Stimulated activated CD8-positive, alpha-beta memory T cell treated with anti-CD3 and anti-CD28 coated beads, Interleukin-2, amount 100 ng/mL, for 1 hour (primary cell): ENCODE results near the gene CBX4.
"Not testable (repeated sequence)": the region's sequence is repeated elsewhere in the genome, so short reads cannot be mapped to it uniquely, and the experiment has no call there.

Experiments used
- DNase-seq, 2 donors: peaks; one replicate each; pipeline ENCODE4 v3.0.0-alpha.2; 2020; ENCODE audit warnings: low read depth in 2 of 2

The CBX4 gene

GRCh38 chr17:79861413-79862216 is 22.4 kb upstream of the CBX4 start:
- no peak for DNase-seq

DNA sequence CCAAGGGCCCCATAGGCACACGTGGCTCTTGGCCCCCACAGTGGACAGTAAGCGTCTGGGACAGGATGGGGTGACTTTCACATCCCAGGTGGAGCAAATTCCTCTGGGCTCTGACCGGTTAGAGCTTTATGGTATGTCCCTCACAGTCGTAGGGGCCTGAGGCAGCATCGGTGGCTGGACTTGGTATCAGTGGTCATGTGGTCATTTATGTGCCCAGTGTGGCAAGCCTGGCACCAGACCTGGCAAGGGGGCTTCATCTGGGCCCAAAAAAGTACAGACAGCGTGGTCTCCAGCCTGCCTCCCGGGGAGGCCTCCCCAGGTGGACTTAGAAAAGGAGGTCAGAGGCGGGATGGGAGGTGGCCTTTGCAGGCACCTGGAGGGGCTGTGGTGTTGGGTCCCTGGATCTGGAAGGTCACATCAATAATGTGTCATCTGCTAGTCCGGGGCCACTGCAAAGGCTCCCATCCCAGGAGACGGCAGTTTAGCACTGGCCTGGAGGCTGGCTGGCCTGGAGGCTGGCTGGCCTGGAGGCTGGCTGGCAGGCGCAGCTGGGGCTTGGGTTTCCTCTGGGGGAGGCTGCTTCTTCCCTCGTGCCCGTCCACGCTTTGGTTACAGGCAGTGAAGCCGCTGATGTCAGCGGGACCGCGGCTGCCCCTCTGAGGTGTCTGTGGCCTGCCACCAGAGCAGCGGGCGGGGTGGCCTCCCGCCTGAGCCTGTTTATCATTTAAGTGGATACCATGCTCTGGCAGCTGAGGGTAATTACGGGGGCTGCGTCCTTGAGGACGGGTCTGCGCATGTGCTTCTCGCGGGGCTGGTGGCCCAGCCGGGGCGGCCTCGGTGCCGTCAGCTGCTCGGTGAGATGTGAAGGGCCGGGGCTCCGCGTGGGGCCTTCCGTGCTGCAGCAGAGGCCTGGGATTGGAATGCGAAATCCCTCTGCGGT is 20.7 kb upstream of the CBX4 start:
- no peak for DNase-seq

- DNase-seq = no peak
Observed at GRCh38 chr17:79857095-79857494, 17.9 kb upstream of the CBX4 start.

DNA sequence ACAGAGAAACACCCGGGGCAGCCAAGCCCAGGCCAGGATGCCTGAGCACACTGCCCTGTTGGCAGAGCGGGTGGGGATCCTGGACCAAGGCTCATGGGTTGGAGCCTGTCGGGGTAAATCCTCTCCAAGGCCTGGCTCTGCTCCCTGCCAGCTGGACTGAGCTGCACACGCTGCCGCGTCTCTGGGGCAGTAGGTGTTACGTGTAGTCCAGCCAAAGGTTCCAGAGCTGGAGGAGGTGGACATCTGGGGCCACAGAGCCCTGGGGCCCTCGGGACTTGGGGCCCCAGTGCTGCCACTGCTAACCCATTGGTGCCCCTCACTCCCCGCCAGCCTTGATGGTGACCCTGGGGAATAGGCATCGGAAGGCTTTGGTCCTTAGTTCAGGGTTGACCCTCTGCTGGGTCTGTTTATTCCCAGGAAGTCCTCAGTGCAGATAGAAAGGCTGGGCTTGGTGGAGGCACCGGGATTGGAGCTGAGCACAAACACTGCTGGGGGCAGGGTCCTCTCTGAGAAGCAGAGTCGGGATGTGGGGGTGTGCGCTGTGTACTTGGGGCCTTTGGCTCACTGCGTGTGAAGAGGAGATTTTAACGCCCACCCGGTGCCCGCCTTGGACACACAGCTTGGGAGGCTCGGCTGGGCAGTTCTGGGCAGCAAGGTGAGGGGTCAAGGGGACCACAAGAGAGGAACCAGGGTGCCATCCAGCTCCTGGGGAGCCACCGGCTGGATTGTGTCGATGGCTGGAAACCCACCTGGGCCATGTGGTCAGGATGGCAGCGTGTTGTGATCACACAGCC is 16.3 kb upstream of the CBX4 start:
- no peak for DNase-seq

- no peak for DNase-seq
Observed at GRCh38 chr17:79854080-79855060, 15.1 kb upstream of the CBX4 start.

DNA sequence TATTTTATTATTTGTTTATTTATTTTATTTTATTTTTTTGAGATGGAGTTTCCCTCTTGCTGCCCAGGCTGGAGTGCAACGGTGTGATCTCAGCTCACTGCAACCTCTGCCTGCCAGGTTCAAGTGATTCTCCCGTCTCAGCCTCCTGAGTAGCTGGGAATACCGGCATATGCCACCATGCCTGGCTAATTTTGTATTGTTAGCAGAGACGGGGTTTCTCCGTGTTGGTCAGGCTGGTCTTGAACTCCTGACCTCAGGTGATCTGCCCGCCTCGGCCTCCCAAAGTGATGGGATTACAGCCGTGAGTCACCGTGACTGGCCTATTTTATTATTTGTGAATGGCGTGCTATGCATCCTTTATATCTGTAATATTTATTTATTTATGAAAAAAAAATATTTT is 13.9 kb upstream of the CBX4 start:
- not testable (repeated sequence) for DNase-seq

- no peak for DNase-seq
Observed at GRCh38 chr17:79852748-79853147, 13.5 kb upstream of the CBX4 start.

- DNase-seq = no peak
Observed at GRCh38 chr17:79851461-79851817, 12.2 kb upstream of the CBX4 start.

DNA sequence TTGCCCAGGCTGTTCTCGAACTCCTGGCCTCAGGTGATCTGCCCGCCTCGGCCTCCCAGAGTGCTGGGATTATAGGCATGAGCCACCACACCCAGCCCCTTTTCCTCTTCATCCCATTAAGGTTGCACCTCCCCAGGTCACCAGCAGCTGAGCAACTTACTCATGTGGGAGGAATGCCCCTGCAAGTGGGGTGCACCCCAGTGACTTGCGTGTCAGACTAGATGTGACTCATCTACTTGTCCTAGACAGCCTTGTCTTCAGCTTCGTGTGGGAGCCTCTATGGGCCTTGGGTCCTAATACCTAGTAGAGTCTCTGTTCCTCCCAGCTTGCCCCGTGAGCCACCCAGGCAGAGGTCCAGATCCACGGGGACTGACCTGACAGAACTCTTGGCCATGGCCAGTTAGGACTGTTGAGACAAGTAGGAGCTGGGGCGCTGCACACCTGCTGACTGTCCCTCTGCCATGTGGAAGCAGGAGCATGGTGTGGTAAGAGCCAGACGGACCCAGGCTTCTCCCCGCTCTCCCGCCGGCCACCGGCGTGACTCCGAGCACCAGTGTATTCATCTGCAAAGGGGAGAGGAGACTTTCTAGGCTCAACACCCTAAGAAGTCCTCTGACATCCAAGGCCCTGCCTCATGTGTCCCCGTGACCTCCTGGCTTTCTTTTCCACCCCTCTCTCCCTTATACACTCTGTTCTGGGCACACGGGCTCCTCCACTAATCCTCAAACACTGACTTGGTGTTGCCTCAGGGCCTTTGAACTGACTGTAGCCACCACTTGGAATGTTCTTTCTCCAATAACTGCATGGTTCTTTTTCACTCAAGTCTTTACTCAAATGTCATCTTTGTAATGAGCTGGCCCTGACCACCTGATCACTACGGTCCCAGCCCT is 11.6 kb upstream of the CBX4 start:
- no peak for DNase-seq

- no peak for DNase-seq
Observed at GRCh38 chr17:79849953-79850352, 10.7 kb upstream of the CBX4 start.

DNA sequence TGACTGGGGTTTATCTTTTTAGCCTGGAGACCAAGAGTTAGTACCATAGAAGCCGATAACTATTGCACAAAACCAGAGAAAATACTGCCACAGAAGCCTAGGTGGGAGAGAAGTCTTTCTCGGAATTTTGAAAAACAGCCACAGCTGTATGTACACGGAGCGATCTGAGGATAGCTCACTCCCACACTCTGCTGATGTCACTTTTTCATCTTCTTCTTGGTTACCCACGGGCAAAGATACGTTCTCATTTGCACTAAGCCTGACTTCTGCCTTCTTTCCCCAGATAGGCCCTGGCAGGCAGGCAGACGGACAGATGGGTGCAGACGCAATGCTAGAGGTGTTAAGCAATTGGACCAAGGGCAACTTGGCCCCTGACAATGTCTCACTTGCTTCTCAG is 9.1 kb upstream of the CBX4 start:
- no peak for DNase-seq

DNA sequence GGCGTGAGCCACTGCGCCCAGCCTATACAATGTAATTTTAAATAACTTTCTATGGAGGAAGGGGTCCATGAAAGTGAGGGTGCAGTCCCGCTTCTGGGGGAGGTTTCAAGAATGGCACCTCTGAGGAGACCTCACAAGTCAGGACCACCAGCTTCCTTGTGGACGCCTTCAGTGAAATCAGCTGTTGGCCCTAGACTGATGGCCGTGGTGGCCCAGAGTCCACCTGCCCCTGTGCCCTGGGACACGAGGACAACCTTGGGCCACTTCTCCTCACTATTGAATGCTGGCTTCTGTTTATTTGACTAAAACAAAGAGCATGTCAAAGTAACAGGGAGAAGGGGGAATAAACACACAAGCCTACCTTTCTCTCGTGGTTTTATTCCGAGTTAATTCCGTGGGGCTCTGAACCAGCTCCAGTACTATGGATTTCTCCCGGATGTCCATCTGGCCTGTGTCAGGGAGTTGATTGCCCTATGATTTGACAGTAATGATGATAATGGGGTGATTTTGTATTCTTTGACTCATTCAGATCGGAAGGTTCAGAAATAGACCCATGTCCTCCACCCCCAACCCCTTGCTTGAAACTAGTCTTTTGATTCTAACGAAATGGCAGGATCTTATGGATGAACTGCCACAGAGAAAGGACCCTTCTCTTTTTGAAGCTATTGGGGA is 8.6 kb upstream of the CBX4 start:
- no peak for DNase-seq

DNA sequence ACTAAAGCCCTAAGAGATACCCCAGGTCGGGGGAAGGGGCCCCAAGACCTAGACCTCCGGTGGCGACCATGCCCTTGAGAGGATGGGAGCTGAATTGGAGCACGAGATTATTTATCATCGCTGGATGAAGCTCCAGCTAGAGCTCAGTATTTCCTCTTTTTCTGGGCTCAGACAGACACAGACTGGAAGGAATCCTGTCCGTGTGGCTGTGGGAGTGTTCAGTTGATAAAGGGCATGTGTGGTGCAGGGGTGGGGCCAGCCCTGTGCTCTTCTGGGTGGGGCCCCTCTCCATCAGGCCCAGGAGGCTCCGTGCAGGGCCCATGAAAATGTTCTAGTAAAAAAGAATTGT is 6.3 kb upstream of the CBX4 start:
- no peak for DNase-seq

DNA sequence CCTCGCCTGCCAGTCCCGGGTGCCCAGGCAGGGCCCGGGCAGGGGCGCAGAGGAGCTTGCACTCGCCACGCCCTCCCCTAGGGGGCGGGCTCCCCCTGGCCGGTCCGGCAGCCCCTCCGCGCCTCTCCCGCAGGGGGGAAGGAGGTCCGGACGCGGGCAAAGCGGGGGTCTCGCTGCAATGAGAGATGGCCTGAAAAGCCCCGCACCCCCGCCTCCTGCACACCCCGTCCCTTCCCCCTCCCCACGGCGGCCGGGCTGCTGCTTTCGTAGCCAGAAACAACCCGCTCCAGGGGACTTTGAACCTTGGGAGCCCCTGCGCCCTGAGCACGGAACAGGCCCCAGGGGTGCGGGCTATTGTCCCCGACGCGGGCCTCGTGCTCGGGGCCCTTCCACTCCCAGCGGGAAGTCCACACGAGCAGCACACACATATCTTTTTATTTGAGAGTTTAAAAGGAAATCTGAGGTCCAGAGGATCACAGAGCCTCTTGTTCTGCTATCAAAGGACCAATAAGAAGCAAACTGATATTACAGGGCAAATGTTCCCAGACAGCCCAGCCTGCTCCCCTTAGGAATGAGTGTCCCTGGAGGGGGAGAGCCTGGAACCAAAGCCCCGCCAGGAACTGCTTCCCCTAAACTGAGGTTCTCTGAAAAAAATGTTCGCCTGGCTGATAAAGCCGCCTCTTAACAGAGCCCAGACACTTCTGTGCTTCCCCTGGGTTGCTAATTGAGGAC is 5.8 kb upstream of the CBX4 start:
- DNase-seq = no peak

- no peak for DNase-seq
Observed at GRCh38 chr17:79843816-79844800, 4.9 kb upstream of the CBX4 start.

GRCh38 chr17:79843474-79843815 is 4.2 kb upstream of the CBX4 start:
- DNase-seq = no peak

DNA sequence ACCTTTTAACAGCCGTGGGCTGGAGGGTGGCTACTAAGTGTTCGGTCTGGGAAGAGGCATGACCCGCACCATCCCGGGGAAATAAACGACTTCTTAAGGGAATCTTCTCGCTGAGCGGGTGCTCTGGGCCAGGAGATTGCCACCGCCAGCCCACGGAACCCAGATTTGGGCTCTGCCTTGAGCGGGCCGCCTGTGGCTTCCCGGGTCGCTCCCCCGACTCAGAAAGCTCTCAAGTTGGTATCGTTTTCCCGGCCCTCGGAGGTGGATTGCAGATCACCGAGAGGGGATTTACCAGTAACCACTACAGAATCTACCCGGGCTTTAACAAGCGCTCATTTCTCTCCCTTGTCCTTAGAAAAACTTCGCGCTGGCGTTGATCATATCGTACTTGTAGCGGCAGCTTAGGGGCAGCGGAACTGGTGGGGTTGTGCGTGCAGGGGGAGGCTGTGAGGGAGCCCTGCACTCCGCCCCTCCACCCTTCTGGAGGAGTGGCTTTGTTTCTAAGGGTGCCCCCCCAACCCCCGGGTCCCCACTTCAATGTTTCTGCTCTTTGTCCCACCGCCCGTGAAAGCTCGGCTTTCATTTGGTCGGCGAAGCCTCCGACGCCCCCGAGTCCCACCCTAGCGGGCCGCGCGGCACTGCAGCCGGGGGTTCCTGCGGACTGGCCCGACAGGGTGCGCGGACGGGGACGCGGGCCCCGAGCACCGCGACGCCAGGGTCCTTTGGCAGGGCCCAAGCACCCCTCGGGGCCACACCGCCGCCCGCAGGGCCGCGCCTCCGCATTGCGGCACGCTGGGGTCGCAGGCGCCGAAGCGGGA is 3.6 kb upstream of the CBX4 start:
- DNase-seq = no peak
